ENCODE data around the gene PKHD1.

GRCh38 chr6:51793393-51793792, 294.0 kb downstream of the PKHD1 start:
- no peak for TF ChIP-seq CTCF (IDR thresholded peaks at IDR 0.05)
- TF ChIP-seq POLR2A (IDR thresholded peaks at IDR 0.05), result no peak
